Osteoblast (primary cell): ENCODE measurements around the gene OSBPL1A. TPM values are rescaled to one million over a fixed set of nuclear protein-coding genes. Genes with fewer than 3 reads are reported as not detected.

Experiments used
- DNase-seq: peaks from one replicate; pipeline ENCODE4 v3.0.0; 2011; ENCODE audit warnings: low spot score, mixed read lengths; ENCODE audit not compliant: insufficient read length; ENCODE audit errors: missing footprints
- H2AFZ ChIP-seq: 2 replicates; pipeline ENCODE4 v1.6.0; 2011; ENCODE audit warnings: mild to moderate bottlenecking, low read length
- H3K27ac ChIP-seq: 2 replicates; pipeline ENCODE4 v1.5.1; 2011; ENCODE audit warnings: mild to moderate bottlenecking, low read depth, low read length, moderate library complexity
- H3K27me3 ChIP-seq: 2 replicates; pipeline ENCODE4 v1.6.0; 2012; ENCODE audit warnings: mild to moderate bottlenecking, control low read depth, inconsistent platforms, low read length, moderate library complexity; ENCODE audit not compliant: insufficient read depth
- H3K36me3 ChIP-seq: 2 replicates; pipeline ENCODE4 v1.5.1; 2011; ENCODE audit warnings: mild to moderate bottlenecking, low read length, control low read depth, moderate library complexity; ENCODE audit not compliant: insufficient read depth
- H3K4me1 ChIP-seq: 2 replicates; pipeline ENCODE4 v1.5.1; 2011; ENCODE audit warnings: mild to moderate bottlenecking, low read length, control low read depth, moderate library complexity; ENCODE audit not compliant: insufficient read depth
- H3K4me2 ChIP-seq: 2 replicates; pipeline ENCODE4 v1.6.0; 2011; ENCODE audit warnings: mild to moderate bottlenecking, low read length; ENCODE audit not compliant: insufficient read depth
- H3K4me3 ChIP-seq: fragments of 200-600 bp; sonication (generic); 3 replicates; pipeline ENCODE4 v1.5.1; 2012; ENCODE audit warnings: mild to moderate bottlenecking, low read length, inconsistent platforms; ENCODE audit not compliant: insufficient read depth
- H3K79me2 ChIP-seq: 2 replicates; pipeline ENCODE4 v1.6.0; 2012; ENCODE audit warnings: mild to moderate bottlenecking, low read length, control low read depth, inconsistent platforms; ENCODE audit not compliant: insufficient read depth
- H3K9me3 ChIP-seq: 2 replicates; pipeline ENCODE4 v1.5.1; 2011; ENCODE audit warnings: low read depth, low read length, control low read depth
- H4K20me1 ChIP-seq: 2 replicates; pipeline ENCODE4 v1.6.0; 2012; ENCODE audit warnings: mild to moderate bottlenecking, low read length, control low read depth; ENCODE audit not compliant: insufficient read depth
- CTCF ChIP-seq: IDR thresholded peaks from 2 replicates; pipeline ENCODE4 v1.5.1; 2011; ENCODE audit warnings: mild to moderate bottlenecking, low read depth, low read length, moderate library complexity; ENCODE audit errors: extremely low read depth
- total RNA-seq: library from RNA; depleted of rRNA; stranded (reverse); fragments of >200 nt; gene quantifications from 2 replicates; pipeline ENCODE4 v1.2.3, GENCODE V29; 2012

The OSBPL1A gene
- total RNA-seq, 1 donor: 51.8 TPM

DNA sequence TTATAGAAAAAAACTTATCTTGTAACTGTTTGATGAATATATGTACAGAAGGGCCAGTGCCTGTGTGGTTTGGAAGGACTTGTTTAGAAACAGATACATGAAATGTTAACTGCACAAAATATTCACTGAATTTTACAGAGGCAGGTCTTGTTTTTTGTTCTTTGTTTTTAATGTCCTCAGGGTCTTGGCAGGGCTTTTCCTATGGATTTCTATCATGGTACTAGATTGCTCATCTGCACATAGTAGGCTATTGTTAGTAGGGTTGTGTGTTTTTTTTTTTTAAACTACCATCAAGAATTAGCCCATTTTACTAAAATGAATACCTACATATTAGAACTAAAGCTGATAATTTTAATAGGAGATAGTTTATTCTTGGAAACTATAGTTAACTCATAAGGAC lies 255.2 kb downstream of the OSBPL1A start:
- Histone ChIP-seq H3K79me2 (no peaks in the 10 kb centered on the region), H3K4me1 (peaks cover 10% of the 10 kb centered on the region), H3K36me3 (no peaks in the 10 kb centered on the region), H3K27me3 (no peaks in the 10 kb centered on the region), H3K9me3 (no peaks in the 10 kb centered on the region), H3K4me2 (no peak overlapping the region), H3K27ac (no peak overlapping the region), H3K4me3 (no peak overlapping the region), H2AFZ (no peak overlapping the region), H4K20me1 (no peaks in the 10 kb centered on the region)
- no peak for DNase-seq
- no peak for TF ChIP-seq CTCF

DNA sequence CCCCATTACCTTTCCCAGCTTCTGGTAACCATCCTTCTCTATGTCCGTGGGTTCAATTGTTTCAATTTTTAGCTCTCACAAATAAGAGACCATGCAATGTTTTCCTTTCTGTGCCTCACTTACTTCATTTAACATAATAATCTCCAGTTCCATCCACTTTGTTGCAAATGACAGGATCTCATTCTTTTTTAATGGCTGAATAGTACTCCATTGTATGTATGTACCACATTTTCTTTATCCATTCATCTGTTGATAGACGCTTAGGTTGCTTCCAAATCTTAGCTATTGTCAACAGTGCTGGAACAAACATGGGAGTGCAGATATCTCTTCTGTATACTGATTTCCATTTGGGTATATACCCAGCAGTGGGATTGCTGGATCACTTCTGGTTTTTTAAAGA lies 256.9 kb downstream of the OSBPL1A start:
- TF ChIP-seq CTCF: no peak
- Histone ChIP-seq H3K79me2 (no peaks in the 10 kb centered on the region), H3K4me2 (no peak overlapping the region), H3K36me3 (no peaks in the 10 kb centered on the region), H3K4me3 (no peak overlapping the region), H2AFZ (no peak overlapping the region), H3K27ac (no peak overlapping the region), H3K27me3 (no peaks in the 10 kb centered on the region), H3K4me1 (peaks cover 10% of the 10 kb centered on the region), H3K9me3 (no peaks in the 10 kb centered on the region), H4K20me1 (no peaks in the 10 kb centered on the region)
- no peak for DNase-seq

GRCh38 chr18:24138789-24139616 lies 258.6 kb downstream of the OSBPL1A start, which contains the start of gene CABYR:
TSS of gene CABYR (plus strand) at chr18:24139062. CDS start at chr18:24143115, 4,053 bp downstream.
- Histone ChIP-seq H3K9me3 (no peaks in the 10 kb centered on the region), H4K20me1 (no peaks in the 10 kb centered on the region), H3K36me3 (no peaks in the 10 kb centered on the region), H3K4me3 (peak within 1 kb of the TSS; percentile 73), H3K79me2 (no peaks in the 10 kb centered on the region), H3K27me3 (no peaks in the 10 kb centered on the region), H2AFZ (peak within 1 kb of the TSS; percentile 91), H3K27ac (peak within 1 kb of the TSS; percentile 72), H3K4me2 (peak within 1 kb of the TSS; percentile 98), H3K4me1 (peaks cover 10% of the 10 kb centered on the region)
- no peak for TF ChIP-seq CTCF
- DNase-seq: peak; percentile 95

GRCh38 chr18:24138409-24138788 lies 259.2 kb downstream of the OSBPL1A start:
- peak overlapping the region; percentile 91 for H2AFZ ChIP-seq
- no peaks in the 10 kb centered on the region for H3K9me3 ChIP-seq
- peak overlapping the region; percentile 98 for H3K4me2 ChIP-seq
- H3K4me3 ChIP-seq: peak overlapping the region; percentile 73
- no peak for DNase-seq
- no peak for TF ChIP-seq CTCF
- H4K20me1 ChIP-seq: no peaks in the 10 kb centered on the region
- H3K27me3 ChIP-seq: no peaks in the 10 kb centered on the region
- peak overlapping the region; percentile 72 for H3K27ac ChIP-seq
- H3K36me3 ChIP-seq: no peaks in the 10 kb centered on the region
- H3K4me1 ChIP-seq: peaks cover 10% of the 10 kb centered on the region
- no peaks in the 10 kb centered on the region for H3K79me2 ChIP-seq
